ENCODE measurements around the gene NRXN3. TPM values are rescaled to one million over a fixed set of nuclear protein-coding genes. Genes with fewer than 3 reads are reported as not detected.

The NRXN3 gene
- total RNA-seq, 4 donors from 2014 or later, result 0.04 to 0.16 TPM; not detected in 2

DNA sequence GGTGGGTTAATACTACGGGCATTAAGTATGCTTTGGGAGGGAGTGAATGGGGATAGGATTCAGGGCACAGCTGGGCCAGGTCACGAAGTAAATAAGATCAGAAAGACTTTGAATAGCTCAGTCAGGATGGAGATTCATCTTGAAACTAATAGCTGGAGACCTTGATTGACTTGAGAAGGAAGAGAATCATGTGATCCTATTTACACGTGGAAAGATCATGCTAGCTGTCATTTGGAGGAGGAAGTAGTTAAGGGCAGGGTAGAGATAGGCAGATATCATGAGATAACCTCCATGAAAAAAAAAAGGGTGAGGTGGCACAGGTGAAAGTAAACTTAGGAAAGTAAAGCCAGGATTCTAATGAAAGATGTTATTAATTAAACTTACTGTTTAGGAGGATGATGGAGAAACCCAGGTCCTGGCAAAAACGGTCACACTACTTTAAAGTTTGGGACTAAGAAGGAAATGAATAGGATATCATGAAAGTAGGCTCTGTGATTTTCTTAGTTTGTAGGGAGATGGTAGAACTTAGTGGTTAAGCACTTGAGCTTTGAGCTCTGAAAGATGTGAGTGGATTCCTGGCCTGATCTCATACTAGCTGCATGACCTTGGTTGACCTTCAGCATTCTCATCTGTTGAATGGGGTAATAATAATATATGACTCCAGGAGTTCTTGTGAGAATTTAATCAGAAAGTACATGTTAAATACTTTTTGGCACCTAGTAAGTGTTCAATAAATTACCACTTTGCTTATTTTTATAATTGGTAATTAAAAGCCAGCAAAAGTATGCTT, 439.0 kb downstream of the NRXN3 start:
- Histone ChIP-seq H3K9me3 (no peaks in the 10 kb centered on the region), H3K36me3 (no peaks in the 10 kb centered on the region), H3K27ac (no peak overlapping the region), H3K4me1 (no peaks in the 10 kb centered on the region), H3K27me3 (no peaks in the 10 kb centered on the region), H3K4me3 (no peak overlapping the region)
- TF ChIP-seq, protein P1, sequence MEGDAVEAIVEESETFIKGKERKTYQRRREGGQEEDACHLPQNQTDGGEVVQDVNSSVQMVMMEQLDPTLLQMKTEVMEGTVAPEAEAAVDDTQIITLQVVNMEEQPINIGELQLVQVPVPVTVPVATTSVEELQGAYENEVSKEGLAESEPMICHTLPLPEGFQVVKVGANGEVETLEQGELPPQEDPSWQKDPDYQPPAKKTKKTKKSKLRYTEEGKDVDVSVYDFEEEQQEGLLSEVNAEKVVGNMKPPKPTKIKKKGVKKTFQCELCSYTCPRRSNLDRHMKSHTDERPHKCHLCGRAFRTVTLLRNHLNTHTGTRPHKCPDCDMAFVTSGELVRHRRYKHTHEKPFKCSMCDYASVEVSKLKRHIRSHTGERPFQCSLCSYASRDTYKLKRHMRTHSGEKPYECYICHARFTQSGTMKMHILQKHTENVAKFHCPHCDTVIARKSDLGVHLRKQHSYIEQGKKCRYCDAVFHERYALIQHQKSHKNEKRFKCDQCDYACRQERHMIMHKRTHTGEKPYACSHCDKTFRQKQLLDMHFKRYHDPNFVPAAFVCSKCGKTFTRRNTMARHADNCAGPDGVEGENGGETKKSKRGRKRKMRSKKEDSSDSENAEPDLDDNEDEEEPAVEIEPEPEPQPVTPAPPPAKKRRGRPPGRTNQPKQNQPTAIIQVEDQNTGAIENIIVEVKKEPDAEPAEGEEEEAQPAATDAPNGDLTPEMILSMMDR (IDR thresholded peaks at IDR 0.05 in 4 of 5, conservative IDR thresholded peaks at IDR 0.05 in 1 of 5), result no peak
- TF ChIP-seq POLR2A (IDR thresholded peaks at IDR 0.05), result no peak
- in situ Hi-C loops (cut with MboI; ENCODE audit: low sequenced_read_pairs in 4 of 4), result no loop called here
- intact Hi-C loops (cut with DNase I; ENCODE audit: low total_unique reads), result no loop called here
- ATAC-seq (no peak), DNase-seq (no peak)

DNA sequence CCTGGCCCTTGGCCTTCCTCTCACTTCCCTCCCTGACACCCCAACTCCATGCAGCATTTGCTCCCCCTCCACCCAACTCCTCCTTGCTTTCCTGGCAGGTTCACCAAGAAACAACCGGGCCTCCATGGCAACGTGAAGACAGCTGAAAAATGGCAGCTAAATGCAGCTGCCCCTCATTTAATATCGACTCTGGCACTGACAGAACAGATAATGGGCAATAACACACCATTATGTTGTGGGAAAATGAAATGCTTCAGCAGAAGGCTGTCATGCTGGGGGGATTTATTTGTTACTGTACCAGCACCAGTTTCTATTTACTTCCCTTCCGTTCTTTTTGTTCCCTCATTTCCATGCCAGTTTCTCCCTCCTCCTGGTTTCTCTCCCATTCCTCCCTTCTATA, 440.8 kb downstream of the NRXN3 start:
- TF ChIP-seq, protein P1 (IDR thresholded peaks at IDR 0.05 in 4 of 5, conservative IDR thresholded peaks at IDR 0.05 in 1 of 5), result no peak
- no peak for TF ChIP-seq POLR2A (IDR thresholded peaks at IDR 0.05)
- Histone ChIP-seq H3K27me3 (no peaks in the 10 kb centered on the region), H3K27ac (no peak overlapping the region), H3K4me1 (no peaks in the 10 kb centered on the region), H3K36me3 (no peaks in the 10 kb centered on the region), H3K4me3 (no peak overlapping the region), H3K9me3 (no peaks in the 10 kb centered on the region)
- in situ Hi-C loops (cut with MboI; ENCODE audit: low sequenced_read_pairs in 4 of 4) (no loop called here), intact Hi-C loops (cut with DNase I; ENCODE audit: low total_unique reads) (no loop called here)
- ATAC-seq, result no peak
- no peak for DNase-seq

DNA sequence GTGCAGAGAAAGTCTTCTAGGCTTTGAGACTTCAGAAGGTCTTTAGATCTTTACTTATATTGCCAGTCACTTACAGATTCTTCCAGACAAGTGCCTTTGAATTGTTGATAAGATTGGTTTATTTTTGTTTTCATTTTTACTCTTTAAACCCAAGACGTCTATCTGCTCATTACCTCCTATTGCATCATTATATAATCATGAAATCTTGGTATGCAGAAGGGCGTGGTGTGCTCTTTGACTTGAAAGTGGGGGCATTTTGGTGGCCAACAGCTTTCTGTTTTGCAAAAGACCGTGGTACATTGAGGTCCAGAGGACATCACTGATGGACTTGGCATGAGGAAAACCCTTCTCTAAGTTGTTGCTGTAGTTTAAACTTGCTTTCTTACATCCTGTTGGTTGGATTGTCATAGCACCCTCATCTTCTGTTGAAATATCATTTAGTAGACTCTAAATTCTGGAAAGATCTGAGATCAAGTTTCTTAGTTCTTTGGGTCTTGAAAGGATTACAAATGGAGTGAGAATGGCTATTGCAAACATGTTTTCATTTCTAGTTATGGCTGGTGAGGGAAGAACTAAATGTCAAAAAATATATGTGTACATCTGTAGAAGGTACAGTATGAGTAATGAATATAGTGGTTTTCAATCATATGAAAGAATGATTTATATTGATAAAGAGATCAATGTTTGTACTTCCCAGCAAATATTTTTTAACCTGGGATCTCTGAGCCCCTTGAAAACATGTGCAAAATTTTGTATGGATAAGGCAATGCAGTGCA, 441.8 kb downstream of the NRXN3 start:
- TF ChIP-seq, protein P1 (IDR thresholded peaks at IDR 0.05 in 4 of 5, conservative IDR thresholded peaks at IDR 0.05 in 1 of 5), result no peak
- TF ChIP-seq POLR2A (IDR thresholded peaks at IDR 0.05), result no peak
- no peak for ATAC-seq
- in situ Hi-C loops (cut with MboI; ENCODE audit: low sequenced_read_pairs in 4 of 4), result no loop called here
- no peak for DNase-seq
- Histone ChIP-seq H3K9me3 (no peaks in the 10 kb centered on the region), H3K36me3 (no peaks in the 10 kb centered on the region), H3K27me3 (no peaks in the 10 kb centered on the region), H3K27ac (no peak overlapping the region), H3K4me1 (no peaks in the 10 kb centered on the region), H3K4me3 (no peak overlapping the region)
- intact Hi-C loops (cut with DNase I; ENCODE audit: low total_unique reads), result no loop called here

DNA sequence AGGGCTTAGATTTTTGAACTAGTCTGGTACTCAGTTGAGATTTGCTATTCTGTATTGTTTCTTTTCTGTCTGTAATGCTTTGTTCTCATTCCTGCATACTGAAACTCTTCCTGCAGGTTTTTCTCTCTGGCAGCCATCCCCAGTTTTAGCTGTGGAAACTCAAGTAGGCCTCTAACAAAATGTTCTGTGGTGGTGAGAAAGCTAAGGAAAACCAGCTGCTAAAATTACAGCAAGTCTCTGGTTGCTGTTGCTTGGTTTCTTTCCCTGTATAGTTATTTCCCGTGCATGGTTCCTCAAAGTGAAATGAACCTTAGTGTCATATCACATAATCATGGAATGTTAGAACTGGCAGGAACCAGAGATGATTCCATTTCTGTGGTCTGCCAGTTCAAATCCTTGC, 442.5 kb downstream of the NRXN3 start:
- Histone ChIP-seq H3K27me3 (no peaks in the 10 kb centered on the region), H3K4me1 (no peaks in the 10 kb centered on the region), H3K36me3 (no peaks in the 10 kb centered on the region), H3K9me3 (no peaks in the 10 kb centered on the region), H3K4me3 (no peak overlapping the region), H3K27ac (peak overlapping the region in 1 of 4 donors; percentile 18)
- DNase-seq, result no peak
- in situ Hi-C loops (cut with MboI; ENCODE audit: low sequenced_read_pairs in 4 of 4), result no loop called here
- intact Hi-C loops (cut with DNase I; ENCODE audit: low total_unique reads), result no loop called here
- no peak for ATAC-seq
- TF ChIP-seq, protein P1 (IDR thresholded peaks at IDR 0.05 in 4 of 5, conservative IDR thresholded peaks at IDR 0.05 in 1 of 5), result no peak
- TF ChIP-seq POLR2A (IDR thresholded peaks at IDR 0.05), result no peak
